ENCODE measurements around the gene CFAP97.
"Not testable (repeated sequence)": the region's sequence is repeated elsewhere in the genome, so short reads cannot be mapped to it uniquely, and the experiment has no call there.

Gene CFAP97

DNA sequence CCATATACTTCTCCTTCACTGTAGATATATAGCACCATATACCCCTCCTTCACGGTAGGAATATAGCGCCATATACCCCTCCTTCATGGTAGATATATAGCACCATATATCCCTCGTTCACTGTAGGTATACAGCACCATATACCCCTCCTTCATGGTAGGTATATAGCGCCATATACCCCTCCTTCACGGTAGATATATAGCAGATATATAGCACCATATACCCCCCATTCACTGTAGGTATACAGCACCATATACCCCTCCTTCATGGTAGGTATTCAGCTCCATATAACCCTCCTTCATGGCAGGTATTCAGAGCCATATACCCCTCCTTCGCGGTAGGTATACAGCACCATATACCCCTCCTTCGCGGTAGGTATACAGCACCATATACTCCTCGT is 18.1 kb upstream of the CFAP97 start:
- no peak for DNase-seq

DNA sequence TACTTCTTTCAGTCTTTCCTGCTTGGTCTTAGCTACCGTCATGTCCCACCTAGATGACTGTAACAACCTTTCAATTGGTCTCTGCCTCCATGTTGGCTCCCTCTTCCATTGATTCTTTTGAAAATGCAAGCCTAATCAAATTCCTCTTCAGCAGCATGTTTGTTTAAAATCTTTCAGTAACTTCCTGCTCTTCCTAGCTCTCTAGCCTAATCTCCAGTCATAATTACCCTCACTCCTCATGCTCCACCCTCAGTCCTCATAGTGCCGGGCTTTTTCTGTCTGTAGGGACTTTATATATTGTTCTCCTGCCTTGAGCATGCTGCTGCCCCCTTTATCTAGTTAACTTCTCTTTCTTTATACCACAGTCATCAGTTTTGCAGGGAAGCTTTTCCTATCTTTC is 17.7 kb upstream of the CFAP97 start:
- DNase-seq, result no peak

DNA sequence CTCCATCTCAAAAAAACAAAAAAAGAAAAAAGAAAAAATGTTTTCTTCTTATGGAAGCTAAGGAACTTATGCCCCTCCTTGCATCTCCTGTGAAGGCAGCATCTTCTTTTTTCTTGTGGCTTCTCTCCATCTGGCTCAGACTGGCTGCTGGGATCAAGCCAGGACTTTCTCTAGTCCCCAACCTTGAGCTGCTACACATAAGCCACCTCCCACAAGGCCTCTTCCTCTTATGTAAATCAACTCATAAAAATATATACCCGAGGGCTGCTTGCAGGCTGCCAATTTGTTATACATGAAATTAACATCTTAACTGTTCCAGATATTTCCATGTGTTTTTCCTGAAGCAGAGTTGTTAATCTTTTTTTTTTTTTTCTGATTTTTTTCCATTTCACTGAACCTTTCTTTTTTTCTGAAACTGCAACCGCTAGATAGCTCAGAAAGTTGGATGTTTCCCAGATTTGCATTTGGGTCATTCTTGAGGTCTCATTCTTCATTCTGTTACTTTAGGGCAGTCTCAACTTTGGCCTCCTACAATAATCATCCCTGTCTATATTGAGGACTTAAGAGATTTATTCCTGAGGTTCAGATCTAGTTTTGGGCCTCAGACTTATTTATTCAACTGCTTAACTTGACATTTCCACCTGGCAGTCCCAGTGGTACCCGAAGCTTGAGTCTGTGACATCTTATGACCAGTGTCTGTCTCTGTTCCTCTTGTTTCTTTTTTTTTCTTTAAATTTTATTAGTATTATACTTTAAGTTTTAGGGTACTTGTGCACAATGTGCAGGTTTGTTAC is 15.9 kb upstream of the CFAP97 start:
- no peak for DNase-seq

DNA sequence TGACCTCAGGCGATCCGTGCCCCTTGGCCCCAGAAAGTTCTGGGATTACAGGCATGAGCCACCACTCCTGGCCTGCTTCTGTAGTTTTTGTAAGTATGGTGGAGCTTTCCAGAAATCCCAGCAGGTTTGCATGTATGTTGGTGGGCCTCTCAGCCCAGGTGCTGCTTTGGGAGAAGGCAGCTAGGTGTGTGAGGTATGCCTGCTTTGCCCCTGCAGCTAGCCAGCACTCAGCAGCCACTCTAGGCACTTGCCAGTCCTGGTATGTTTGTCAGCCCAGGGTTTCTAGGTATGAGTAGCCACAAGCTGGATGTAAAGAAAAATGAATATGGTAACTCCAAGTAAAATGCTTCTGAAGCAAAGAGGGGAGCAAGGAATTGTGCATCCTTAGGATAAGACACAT is 14.5 kb upstream of the CFAP97 start:
- DNase-seq, result no peak

DNA sequence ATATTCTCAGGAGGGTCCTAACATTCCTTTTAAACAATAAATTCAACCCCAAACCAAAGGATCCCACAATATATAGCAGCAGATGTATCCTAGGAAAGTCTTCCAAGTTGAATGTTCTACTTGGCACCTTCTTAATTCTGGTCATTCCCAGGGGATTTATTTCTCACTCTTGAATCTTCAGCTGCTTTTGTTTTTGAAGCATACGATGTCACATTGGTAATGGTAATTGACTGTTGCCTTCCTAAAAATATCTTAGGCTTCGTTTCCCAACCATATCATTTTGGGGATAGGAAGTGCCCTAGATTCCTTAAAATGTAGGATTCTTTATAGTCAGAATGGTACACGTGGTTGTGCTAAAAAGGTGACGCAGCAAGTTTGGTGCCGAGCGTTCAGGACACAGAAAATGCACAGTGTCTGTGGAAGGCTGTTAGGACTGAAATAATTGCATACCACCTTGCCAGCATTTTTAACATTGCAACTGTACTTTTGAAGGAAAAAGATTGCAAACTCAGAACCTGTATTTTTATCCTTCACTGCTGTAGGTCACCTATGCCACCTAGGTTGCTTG is 13.7 kb upstream of the CFAP97 start:
- no peak for DNase-seq

DNA sequence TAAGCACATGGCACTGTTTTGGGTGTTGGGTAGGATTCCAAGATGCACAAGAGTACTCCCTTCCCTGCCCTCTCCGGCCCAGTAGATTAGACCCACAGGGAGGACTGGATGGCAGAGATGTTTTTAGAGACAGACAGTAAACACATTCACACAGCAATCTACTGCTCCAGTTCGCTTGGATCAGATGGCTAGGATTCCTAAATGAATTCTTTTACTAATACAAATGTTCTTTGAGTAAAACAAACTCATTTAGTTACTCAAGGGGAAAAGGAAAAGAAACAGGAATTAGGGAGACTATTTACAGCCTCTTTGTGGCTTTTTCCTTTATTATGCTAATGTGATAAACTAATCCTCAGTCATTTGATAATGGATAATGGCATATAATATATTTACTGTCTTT is 11.5 kb upstream of the CFAP97 start:
- DNase-seq, result no peak

DNA sequence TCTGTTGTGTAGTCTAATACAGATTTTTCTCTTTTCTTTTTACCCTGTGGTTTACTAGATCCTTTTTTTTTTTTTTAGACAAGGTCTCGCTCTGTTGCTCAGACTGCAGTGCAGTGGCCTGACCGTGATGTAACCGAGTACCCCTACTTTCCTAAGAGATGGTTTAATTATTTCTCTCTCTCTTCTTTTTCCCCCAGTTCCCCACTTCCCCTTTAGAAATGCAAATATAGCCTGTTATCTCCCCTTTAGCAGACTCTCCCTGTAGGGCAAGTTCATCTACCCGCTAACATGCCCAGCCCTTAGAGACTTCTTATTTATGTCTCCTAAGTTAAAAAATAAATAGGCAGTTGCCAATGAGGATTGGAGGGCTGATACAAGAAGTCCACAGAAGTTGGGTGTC is 10.1 kb upstream of the CFAP97 start:
- DNase-seq, result no peak

DNA sequence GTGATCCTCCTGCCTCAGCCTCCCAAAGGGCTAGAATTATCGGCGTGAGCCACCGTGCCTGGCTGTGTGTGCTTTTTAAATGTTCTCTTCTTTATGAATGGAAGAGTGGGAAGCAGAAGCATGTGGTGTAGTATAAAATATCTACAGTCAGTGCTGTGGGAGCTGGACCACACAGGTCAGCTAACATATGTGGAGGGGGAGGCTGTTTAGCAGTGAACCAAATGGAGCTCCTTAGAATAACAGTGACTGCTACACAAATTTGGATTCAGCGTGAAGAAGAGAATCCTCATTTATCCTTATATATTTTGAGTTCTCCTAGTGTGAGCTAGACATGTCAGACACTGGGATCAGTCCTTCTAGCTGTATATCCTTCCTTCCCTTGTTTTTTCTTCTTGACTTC is 8.8 kb upstream of the CFAP97 start:
- no peak for DNase-seq

DNA sequence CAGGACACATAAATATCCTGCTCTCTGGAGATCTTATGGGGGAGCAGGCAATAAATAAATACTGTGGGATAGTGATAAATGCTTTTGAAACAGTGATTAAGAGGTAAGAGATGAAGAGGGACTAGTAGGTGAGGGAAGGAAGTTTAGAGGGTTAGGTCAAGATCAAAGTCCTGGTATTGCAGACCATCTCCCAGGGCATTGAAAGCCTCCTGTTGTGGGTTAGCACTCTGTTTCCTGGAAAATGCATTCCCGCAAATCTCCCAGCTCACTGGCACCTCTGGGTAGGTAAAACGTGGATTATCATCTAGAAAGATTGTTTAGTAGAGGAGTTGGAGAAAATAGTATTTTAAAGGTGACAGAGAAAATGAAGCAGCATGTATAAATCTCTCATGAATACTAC is 7.8 kb upstream of the CFAP97 start:
- no peak for DNase-seq

DNA sequence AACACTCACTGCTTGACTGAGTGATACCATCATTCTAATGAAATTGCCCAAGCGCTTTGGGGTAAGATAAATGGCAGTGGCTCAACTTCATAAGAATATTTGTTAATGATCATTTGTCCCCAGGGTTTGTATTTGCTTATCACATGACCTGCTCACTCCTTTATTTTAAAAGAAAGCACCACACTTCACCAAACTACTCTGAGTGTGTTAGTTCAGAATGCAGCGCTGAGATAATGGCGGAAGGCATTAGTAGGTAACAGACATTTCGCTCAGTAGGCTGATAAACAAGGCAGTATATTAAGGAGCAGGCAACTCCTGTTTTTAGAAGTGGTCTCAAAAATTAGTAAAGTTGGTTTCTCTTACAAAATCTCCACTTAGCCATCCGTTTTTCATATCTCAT is 7.2 kb upstream of the CFAP97 start:
- no peak for DNase-seq

DNA sequence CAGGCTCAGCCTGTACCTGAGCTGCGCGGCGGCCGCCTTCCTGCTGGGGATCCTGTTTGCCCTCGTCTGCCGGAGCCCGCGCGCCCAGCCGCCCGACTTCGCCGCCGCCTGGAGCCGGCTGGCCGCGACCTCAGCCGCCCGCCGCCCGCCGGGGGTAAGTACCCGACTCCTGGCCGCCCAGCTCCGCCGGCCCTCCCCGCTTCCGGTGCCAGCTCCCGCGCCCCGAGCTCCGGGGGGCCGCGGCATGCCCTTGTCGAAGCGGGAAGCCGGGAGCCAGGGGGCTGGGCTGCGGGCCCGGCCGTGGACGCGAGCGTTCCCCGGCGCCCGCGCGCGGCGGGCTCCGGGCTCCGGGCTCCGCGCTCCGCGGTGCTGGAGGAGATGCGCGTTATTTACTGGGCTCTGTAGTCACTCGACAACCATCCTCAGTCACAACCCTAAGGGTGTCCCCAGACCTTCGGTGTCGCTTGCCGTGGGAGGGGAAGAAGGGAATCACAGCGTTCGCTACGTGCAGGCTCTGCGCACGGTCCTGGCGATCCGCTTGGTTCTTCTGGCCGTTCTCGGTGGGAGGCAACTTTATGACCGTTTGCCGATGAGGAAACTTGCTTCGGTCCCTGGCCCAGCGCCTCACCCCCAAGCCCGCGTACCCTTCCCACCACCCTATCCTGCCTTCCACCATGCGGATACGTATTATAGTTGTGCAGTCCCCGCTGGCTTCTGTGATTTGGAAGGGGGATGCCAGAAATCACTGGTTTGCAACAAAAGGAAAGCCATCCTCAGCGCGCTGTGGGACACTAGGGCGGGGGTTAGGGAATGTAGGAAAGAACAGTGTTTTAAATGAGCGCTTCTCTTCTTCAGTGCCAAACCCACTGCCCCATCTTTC is 6.5 kb upstream of the CFAP97 start:
- DNase-seq, result peak; percentile 77

DNA sequence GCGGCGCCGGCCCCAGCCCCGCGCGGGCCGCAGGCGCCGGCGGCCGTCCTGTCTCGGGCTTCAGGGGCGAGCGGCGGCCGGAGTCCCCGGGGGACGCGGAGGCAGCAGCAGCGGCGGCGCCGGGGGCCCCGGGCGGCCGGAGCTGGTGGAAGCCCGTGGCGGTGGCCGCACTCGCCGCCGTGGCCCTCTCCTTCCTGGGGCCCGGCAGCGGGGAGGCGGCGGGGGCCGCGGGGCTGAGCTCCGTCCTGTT is 6.0 kb upstream of the CFAP97 start:
- not testable (repeated sequence) for DNase-seq

DNA sequence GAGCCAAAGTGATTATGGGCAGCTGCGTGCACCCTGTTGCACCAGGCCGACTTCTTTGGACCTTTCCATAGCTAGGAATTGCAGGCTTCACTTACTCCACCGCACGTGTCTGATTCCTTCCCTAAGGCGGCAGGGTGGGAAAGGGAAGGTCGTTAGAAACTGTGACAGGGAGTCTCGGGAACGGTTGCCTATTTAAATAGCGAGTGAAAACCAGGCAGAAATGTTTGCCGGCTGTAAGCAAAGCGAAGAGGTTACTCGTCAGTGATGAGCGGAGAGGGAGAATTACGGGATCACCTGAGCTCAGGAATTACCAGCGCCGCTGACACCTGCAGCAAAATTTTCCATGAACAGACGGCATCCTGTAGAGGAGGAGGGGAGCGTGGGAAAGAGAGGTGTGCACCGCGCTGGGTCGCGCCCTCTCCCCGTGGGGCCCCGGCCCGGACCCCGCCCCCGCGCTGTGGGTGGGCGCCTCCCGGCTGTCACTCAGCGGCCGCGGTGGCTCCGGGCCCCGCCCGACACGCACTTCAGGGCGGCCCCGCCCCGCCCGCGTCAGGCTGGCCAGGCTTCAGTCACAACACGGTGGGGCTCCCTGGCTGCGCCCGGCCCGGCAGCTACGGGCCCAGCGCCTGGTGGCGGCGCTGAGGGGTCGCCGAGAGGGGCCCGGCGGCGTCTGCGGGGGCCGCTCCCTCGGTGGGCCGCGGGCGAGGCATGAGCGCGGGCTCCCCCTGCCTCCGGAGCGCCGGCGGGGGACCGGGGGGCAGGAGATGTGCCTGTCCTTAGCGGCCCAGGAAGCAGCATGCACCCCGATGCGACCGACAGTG is 5.4 kb upstream of the CFAP97 start, which contains the start of gene SNX25:
TSS of gene SNX25 (plus strand) at position 568 of the 821 bp plus-strand sequence. CDS start at position 797, 229 bp downstream.
- peak; percentile 94 for DNase-seq

DNA sequence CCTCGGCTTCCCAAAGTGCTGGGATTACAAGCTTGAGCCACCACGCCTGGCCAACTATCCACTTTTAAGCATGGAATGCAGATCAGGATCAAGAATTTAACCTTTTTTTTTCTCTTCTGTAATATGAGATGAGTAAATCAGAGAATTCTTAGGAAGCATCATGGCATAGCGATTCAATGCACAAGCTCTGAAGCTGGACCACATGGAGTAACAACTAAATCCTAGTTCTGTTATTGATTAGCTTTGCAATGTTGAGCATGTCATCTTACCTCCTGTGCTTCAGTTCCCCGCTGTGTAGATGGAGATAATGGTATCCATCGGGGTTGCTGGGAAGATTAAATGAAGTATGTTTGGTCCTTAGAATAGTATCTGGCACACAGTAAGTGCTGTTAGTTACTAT is 3.7 kb upstream of the CFAP97 start:
- DNase-seq, result no peak

DNA sequence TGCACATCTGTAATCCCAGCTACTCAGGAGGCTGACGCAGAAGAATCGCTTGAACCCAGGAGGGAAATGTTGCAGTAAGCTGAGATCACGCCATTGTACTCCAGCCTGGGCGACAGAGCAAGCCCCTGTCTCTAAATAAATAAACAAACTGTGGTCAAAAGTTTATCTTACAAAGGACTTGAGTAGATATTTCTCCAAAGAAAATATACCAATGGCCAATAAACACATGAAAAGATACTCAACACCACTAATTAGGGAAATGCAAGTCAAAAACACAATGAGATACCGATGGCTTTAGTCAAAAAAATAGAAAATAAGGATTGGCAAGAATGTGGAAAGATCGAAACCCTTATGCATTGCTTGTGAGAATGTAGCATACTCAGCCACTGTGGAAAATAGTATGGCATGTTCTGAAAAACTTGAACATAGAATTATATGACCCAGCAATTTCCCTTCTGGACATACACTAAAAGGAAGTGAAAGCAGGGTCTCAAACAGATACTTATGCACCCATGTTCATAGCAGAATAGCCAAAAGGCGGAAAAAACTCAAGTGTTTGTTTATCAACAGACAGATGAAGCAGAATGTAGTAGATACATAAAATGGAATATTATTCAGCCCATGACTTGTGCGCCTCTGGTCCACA is 2.0 kb upstream of the CFAP97 start:
- DNase-seq, result no peak

DNA sequence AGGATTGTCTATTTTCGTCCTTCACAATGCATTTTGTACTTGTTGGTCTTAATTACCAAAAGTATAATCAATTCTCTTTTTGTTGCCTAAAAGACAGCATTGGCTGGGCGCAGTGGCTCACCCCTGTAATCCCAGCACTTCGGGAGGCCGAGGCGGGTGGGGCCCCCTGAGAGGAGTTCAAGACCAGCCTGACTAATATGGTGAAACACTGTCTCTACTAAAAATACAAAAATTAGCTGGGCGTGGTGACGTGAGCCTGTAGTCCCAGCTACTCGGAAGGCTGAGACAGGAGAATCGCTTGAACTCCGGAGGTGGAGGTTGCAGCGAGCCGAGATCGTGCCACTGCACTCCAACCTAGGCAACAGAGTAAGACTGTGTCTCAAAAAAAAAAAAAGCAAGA is 1.3 kb upstream of the CFAP97 start:
- not testable (repeated sequence) for DNase-seq

DNA sequence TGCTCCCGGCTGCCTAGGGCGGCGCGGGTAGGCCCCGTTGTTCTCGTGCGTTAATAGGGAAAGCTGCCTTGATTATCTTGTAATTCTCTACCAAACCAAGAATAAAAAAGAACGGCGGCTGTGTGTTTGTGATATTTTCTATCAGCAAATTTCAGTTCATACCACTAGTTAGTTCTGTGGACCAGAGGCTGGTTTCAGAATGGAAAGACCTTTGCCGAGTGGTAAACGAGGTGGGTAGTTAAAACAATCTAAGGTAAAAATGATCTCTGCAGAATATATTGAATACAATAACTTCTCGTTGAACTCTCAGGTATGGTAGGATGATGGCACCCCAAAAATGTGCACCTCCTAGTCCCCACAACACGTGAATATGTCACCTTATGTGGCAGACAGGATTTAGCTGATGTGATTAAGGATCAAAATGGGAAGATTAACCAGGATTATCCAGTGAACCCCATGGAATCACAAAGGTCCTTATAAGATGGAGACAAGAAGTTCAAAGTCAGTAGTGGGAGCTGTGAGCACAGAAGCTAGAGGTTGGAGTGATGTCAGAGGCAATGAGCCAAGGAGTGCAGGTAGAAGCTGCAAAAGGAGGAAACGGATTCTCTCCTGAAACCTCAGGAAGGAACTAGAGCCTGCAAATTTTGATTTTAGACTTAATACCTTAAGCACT is 574 bp upstream of the CFAP97 start:
- DNase-seq, result no peak

DNA sequence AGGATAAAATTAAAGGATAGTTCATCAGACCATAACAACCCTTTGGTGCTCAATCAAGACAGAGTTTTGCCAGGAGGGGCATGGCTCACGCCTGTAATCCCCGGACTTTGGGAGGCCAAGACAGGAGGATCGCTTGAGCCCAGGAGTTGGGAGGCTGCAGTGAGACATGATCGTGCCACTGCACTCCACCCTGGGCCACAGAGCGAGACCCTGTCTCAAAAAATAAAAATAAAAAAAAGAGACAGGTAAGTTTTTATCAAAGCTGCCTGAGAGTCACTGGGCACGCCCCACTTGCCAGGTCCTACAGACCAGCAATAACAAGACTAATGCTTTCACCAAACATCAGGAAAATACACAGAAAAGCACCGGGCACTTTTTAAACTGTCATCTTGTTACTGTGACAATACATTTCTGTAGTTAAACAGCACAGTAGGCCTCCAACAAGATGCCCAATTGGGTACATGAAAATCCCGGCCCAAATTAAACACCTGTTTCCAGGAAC is 765 bp downstream of the CFAP97 start:
- peak; percentile 60 for DNase-seq

DNA sequence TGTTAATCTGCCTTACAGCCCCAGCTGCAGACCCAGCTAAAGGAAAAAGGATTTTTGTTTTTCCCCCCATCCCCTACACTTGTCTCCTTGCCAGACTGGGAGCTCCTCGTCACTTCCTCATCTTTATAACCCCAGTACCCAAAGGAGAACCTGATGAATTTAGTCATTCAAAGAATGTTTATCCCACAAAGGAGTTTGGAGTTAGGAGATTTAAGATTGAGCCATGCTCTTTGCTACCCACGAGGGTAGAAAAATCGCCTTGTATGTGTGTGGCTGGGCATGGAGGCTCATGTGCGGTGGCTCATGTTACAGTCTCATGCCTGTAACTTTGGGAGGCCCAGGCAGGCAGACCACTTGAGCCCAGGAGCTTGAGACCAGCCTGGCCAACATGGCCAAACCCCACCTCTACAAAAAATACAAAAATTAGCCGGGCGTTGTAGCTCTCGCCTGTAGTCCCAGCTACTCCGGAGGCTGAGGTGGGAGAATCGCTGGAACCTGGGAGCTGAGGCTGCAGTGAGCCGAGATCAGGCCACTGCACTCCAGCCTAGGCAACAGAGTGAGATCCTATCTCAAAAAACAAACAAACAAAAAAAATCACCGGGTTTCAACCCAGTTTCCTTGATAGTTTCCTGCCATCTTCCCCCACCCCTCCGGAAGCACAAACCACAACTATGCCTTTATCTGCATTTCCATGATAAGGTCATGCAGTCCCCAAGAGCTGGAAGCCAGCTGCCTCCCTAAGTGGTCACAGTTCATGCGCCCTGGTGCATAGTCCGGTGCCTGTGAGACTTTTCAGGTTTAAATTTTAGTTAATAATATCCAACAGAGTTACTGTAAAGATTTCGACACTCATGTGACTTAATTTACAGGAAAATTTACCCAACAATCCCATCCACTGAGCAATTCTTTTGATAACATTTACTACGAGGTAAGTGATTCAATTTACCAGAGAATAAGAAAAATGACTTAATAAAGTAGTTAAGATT is 1.5 kb downstream of the CFAP97 start:
- DNase-seq, result no peak

DNA sequence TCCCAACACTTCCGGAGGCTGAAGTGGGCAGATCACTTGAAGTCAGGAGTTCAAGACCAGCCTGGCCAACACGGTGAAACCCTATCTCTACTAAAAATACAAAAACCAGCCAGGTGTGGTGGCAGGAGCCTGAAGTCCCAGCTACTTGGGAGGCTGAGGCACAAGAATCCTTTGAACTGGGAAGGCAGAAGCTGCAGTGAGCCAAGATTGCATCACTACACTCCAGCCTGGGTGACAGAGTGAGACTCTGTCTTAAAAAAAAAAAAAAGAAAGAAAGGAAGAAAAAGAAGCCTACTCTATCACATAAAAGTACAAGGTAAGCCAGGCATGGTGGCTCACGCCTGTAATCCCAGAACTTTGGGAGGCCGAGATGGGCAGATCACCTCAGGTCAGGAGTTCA is 5.6 kb downstream of the CFAP97 start:
- not testable (repeated sequence) for DNase-seq

DNA sequence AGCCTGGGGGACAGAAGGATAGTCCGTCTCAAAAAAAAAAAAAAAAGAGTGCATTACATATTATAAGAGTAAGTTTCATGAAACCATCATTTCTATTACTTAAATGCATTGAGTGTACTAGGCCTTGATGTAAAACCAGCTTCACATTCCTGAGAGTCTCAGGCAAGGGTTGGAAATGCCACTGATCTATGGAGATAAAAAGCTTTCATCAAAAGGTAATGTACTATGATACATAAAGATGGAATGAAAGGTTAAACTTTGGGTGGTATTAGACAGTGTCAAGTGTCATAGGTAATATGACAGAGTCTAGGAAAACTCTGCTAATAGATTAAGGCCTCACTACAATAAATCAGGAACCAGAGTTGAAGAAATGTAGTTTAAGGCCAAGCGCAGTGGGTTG is 7.4 kb downstream of the CFAP97 start:
- DNase-seq, result no peak

Data from activated CD8-positive, alpha-beta memory T cell treated with anti-CD3 and anti-CD28 coated beads for 24 hours (primary cell).